ENCODE measurements around the gene MTMR1.

MTMR1 gene

DNA sequence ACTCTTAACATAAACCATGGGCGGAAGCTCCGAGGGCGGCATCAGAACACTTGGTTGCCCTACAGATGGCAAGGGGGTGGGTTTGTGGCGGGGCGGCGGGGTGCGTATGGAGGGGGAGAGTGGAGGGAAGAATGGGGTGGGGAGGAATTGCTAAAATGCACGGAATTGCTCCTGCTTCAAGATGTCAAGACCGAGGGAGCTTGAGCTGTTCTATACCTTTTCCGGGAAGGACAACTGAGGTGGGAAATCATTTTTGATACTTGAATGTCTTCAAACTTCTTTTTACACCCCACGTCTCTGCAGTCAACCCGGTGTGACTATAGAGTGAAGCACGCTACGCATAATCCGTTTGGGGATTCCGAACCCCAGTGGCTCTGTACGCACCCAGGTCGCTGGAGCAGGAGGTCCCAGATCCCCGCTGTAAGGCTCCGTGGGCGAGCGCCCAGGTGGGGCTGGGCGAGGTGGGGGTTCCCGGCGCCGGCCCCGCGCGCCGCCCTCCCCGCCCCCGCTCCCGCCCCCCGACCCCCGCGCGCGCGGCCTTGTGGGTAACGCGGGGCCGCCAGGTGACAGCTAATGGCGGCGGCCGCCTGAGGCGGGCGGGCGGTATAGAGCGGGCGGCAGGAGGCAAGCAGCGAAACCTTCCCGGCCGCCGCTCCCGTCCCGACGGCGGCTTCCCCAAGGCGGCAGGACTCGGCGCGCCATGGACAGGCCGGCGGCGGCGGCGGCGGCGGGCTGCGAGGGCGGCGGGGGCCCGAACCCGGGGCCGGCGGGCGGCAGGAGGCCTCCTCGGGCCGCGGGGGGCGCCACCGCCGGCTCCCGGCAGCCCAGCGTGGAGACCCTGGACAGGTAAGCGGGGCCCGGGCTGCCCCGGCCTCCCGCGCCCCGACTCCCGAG is at the start of gene MTMR1:
TSS of gene MTMR1 (plus strand) at position 566 of the 894 bp plus-strand sequence. CDS start at position 701, 135 bp downstream.
- peak in 1 of 2 donors; percentile 11 for DNase-seq

DNA sequence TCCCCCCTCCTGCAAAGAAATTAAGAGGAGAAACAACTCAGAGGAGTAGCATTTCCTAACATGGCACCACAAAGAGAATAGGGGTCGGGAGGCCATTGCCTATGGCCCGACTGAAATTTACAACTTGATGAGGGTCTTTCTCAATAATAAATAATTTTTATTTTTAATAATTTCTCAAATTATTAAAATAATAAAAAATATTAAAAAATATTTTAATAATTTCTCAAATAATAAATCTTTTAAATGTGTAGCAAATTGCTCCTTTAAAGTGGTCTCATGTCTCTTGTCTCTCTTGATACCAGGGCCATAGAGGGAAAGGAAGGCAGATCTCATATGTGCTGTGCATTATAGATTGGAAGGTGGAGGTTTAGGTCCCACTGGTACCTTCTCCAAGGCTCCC is 49.2 kb upstream of the MTMR1 start:
- DNase-seq: no peak

DNA sequence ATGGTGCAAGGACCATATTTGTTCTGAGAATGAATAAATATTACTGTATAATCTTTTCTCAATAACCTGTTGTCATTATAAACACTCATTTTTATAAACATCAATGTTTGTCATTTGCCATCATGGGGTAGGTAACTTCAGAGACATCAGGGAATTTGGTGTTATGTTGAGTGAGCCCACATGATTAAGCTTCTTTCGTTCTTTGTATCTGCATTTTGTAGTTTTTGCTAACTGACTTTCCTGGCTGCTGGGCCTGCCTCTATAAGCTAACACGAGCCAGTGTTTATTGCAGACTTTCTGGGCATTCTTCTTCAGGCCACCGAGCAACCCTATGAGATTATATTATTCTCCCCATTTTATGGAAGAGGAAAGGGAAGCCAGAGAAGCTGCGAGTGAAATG is 48.8 kb upstream of the MTMR1 start:
- no peak for DNase-seq

DNA sequence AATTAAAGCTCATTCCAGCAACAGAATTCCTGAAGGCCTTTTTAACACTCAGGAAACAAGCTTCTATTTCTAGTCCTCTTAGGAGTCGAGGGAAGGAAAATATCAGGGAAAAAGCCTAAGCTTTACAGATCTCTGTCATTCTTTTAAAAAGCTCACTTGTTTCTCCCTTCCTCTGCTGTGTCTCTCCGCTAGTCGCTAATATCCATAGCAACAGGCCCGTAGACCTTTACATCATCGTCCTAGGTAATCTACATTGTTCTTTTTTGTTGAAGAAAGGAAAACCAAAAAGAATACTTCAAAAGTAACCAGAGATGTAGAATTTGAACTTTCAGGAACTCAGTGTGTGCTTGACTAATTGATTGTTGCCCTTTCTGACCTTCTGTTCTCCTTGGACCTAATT is 45.9 kb upstream of the MTMR1 start:
- no peak for DNase-seq

DNA sequence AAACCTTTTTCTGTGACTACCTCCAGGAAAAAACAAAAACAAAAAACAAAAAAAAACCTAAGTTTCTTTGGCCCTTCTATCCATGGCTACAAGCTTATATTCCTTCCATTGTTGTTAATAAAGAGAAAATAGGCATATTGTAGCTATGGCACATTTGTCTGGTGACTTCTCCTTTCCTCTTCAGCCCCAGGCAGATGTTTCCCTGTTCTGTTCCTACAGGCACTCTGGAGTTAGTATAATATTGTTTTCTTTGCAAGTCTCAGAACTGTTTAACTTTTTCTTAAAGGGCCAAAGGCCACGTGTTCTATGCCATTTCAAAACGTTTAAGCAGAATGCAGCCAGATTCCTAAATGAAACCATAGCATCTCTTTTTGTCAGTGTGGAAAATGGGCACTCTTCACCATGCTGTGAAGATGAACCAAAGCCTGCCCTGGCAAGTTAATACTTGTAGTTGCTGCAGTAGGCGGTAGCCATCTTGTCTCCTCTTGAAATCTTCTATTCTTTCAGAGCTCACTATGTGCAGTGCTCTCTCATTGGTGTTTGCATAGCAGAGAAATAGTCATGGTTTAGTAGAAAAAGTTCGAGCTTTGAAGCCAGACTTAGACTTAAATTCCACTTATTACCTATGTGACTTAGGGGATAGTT is 44.8 kb upstream of the MTMR1 start:
- no peak for DNase-seq

DNA sequence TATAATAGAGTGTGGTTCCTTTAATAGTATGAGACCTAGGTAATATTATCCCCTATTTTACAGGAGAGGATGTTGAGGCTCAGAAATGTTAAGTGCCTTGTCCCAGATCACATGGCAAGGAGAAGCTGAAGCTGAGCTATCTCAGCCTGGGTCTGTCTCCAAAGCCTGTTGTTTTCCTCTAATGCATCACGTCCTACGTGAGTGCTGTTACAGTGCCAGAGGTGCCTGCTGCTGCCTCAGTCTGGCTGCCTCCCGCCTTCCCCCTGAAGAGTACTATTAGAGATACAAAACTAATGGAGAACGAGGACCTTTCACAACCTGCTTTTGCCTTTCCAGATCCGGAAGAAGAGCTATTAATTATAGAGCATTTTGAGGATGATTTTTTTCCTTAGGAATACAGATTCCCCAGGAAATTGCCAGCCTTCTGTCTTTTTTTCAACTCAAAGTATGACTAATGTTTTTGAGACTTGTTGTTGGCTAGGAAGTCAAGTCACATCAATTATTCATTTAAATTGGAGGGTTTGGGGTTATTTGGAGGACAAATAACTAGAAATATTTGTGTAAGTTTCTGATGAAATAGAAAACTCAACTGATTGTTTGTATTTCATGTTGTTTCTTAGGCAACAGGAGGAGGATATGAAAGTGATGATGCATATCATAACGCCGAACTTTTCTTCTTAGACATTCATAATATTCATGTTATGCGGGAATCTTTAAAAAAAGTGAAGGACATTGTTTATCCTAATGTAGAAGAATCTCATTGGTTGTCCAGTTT is 43.9 kb upstream of the MTMR1 start:
- DNase-seq: no peak

DNA sequence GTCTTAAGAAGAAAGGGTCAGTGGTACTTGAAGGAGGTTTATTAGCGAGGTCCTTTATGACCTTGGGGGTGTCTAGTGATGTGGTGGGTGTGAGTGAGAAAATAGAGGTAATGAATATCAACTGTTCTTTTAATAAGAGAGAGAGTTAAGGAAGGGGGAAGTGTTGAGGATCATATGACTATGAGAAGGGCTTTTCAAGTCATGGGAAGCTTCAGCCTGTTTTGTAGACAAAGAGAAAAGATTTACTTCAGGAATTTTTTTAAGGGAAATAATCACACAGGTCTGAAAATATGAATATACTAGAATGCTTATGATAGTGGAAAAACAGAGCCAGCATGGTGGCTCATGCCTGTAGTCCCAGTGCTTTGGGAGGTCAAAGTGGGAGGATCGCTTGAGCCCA is 41.3 kb upstream of the MTMR1 start:
- no peak for DNase-seq

DNA sequence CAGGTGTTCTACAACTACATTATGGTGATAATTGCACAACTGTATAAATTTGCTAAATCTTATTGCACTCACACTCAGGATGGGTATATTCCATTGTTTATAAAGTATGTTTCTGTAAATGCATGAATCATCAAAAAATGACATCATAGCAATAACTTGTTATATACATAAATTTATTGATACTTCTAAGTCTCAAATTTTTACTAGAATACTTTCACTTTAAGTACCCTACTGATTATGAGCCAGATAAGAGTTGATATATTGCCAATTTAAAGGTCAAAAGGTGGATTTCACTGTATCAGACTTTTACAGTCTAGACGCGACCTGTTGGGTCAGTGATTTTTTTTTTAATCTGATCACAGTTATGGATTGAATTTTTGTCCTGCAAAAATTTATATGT is 37.4 kb upstream of the MTMR1 start:
- DNase-seq: no peak

DNA sequence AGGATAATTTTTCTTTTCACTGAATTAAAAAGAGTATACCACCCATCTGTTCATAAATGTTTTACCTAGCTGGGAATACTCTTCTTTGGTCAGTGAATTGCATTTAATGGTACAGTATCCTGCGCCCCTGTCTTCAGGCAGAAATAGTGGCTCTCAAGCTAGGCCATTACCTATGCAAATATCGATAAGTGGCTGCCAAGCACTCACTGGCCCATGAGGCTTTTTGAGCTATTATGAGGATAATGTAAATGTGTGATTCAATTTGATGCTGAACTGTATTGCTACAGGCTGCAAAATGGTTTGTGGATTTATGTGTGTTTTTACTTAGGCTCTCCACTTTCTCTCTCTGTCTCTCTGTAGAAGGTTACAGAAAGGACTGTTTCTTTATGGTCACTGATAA is 30.1 kb upstream of the MTMR1 start:
- no peak for DNase-seq

DNA sequence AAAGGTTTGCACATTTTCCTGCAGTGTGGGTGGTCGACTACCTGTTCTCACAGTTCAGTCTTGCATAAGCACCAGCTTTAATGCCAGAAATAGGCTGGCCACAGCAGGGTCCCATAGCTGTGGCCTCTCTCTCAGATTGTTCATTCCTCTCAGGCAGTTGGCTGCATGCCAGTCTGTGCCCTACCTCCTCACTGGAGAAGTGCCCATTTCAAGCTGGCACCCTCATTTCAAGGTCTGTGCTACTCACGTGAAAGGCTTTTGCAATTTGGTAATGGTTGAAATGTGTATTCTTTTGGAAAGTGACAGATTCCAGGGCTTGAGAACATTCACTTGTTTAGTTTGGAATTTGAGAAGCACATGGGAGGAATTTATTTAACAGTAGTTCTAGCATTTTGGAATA is 28.9 kb upstream of the MTMR1 start:
- no peak for DNase-seq

DNA sequence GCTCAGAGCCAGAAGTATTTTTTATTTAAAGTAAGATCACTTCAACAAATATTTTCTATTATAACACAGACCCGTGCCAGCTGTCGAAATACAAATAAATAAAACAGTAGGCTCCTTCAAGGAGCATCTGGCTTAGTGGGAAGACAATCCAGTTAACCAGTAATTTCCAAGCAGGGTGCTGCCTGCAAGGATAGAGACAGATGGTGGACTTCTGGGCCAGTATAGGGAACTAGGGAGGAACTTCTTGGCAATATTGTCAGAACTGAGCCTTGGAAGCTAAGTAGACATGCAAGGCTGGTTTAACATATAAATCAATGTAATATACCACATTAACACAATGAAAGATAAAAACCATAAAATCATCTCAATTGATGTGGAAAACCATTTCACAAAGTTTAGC is 17.0 kb upstream of the MTMR1 start:
- no peak for DNase-seq

DNA sequence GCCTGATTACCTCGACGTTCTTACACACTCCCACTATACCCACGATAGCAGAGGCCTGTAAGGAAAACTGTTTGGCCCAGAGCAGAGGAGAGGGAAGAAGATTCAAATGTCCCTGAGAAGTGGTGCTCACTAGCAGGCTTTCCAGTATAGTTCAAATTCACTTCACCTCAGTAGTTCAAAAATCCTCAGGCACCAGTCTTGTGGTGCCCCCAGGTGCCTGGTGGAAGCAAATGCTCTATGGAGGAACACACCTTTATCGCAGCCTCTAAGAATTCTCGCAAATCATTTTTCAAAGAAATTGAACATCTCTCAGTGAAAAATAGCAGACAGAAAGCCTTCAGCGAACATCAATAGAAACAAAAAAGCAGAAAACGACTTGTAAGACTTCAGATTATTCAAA is 12.2 kb upstream of the MTMR1 start:
- DNase-seq: no peak

DNA sequence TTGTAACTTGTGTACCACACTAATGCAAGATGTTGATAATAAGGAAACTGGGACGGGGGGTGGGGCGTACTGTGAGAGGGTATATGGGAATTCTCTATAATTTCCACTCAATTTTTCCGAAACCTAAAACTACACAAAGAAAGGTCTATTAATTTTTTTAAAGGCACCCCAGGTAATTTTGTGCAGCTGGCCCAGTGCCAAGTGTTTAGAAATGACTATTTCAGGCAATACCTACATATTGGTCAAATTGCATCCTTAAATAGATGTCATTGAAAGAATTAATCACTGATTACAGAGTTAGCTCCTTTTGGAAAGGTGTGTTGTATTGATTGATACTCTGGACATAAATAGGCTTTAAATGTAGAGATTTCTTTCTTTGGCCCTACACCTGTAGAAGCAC is 10.1 kb upstream of the MTMR1 start:
- no peak for DNase-seq

DNA sequence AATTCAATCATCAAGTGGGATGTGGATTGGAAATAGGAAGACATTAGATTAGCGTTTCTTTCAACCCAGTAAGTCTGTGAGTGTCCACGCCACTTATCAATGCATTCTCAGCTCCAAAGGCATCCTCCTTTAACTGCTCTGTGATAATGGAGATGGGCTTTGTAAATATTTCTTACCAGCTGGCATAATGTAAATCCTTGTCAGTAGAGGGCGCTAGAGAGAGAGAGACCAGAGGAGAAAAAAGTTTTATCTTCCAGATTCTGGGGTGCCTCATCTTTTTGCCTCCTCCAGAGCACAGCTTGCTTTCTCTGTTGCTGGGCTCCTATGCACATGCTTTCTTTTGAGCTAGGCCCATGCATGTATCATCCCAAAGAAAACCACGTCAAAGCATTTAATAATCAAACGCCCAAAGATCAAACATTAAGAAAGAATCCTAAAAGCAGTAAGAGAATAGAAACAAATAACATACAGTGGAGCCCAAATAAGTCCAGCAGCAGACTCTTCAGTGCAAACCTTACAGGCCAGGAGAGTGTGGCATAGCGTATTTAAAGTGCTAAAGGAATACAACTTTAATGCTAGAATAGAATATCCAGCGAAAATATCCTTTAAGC is 9.6 kb upstream of the MTMR1 start:
- peak in 1 of 2 donors; percentile 5 for DNase-seq

DNA sequence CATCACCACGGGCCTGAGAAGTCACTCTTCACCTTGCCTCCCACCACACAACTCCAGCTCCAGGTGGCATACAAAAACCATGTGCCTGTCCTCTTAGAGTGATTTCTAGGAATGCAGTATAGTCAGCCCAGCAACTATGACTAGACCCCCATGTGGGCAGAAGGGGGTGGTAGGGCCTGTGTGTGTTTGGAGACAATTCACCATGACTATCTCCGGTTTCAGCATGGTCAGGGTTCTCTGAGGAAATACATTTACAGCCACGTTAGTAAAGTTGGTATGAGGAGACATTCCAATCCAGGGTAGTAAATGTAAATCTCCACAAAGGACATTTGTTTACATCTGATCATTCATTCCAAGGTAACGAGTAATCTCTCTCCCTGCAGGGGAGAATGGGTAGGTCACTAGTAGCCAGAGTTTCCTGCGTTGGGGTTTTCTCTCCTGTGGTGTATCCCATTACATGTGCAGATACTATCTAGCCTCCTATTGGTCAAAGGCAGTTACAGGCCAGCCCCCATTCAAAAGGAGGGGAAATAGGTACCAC is 4.2 kb upstream of the MTMR1 start:
- no peak for DNase-seq

DNA sequence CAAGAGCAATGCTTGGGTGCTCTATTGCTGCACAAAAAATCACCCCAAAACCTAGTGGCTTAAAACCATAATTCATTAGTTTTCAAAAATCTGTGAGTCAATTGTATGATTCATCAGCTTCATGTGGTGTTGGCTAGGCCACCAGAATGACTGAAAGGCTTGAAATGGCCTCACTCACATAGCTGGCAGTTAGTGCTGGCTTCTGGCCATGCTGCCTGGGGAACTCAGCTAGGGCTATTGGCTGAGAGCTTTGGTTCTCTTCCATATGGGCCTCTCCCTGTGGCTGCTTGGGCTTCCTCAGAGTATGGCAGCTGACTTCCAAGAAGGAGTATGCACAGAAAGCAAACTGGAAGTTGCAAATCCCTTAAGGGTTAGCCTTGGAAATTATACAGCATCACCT is 3.1 kb upstream of the MTMR1 start:
- no peak for DNase-seq

DNA sequence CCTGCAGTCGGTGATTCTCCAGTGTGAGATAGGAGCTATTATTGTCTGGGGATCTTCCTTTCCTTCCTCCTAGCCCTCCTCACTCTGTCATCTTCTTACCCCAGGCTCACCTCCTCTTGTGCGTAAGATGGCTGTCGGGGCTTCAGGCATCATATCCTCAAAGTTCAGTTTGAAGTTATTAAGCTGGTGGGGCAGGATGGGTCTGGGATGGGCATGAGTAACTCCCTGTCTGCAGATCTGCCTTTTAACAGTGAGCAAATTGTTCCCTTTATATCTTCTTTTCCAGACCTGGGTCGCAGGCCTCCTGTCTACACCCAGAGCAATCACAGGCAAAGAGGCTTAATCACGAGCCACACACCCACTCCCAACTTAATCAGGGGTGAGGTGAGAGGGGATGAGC is 900 bp upstream of the MTMR1 start:
- DNase-seq: no peak

DNA sequence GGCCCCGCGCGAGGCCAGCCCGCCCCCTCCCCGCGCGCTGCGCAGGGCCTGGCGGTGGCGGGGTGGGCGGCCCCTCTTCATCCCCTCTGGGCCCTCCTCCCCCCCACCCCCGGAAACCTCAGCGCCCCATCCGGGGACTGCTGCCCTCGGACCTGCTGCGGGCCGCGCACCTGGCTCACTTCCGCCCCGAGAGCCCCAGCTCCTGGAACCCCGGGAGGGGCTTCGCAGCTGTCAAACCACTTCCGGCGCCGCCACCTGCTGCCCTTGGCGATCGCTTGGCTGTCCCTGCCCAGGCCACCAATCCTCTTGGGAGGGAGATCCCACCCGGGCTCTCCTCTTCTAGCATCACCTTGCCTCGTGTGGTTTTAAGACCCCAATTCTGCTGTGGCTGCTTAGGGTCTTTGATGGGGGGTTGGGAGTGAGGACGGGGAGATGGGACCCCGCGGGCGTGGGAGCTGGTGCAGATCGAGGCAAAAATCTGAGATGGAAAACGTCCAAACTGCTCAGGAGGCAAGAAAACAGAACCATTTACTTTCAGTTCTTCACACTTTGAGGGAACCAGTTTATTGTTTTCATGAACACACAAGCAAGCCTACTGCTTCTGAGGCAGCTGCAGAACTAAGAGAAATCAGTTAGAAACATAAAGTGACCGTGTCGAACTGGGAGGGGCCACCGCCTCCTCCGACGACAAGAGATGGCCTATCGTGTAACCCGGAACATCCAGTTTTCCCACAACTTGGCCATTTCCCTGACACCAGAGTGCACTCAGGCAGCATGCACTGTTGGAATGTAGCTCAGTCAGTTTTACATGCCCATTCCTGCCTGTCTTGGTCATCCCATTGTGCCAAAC is 754 bp downstream of the MTMR1 start:
- peak; percentile 41 to 53 for DNase-seq

DNA sequence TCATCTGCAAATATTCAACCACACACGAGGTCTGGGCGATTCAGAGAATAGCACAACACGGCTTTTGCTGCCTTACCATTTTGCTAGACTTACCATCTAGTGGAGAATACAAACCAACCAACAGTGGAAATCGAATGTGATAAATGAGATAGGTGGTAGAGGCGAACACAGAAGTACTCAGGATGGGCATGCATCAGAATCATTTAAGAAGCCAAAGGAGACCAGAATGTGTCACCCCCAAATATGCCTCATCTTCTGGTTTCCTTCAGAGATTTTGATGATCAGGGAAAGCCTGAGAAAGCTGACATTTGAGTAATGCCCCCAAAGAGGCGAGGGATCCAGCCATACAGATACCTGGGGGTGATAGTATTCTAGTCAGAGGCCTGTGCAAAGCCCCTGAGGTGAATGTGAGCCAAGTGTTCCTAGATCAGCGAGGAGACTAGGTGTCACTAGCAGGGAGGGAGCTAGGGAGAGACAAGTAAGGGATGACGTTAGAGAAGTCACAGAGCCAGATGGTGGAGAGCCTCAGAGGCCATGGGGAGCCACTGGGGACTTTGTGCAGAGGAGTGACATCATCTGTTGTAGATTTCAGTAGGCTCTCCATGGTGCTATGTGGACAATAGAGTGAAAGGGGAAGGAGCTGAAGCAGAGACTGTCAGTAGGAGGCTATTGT is 1.7 kb downstream of the MTMR1 start:
- peak; percentile 15 to 21 for DNase-seq

DNA sequence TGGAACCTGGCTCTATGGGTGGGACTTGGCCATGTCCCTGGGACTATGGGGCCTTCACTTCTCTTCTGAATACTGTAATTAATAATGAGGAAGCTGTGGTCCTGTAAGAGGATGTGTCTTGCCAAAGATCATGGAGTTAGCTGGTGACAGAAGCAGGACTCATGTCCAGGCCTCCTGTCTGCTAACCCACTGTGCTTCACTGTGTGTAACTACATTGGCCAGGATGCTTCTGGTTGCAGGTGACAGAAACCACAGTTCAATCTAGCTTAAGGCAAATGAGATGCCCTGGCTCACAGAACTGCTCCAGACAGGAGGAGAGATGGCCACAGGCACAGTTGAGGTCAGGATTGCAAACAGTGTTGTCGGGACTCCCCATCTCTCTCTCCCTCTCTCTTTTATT is 3.1 kb downstream of the MTMR1 start:
- DNase-seq: no peak

DNA sequence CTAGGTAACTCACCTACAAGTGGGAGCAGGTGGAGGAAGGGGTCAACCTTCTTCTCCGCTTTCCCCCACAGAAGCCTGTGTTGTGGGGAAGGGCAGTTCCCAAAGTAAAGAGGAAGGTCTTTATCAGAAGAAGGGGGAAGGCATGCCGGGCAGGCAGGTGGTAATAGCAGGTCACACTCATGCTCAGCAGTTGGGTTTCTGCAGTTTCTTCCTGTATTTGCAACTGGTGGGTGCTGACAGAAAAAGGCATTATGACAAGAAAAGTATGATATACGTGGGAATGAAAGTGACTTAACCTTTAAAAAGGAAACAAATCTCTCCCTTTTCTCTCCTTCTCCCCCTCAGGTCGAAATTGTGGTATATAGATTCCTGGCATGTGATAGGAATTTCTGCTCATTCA is 3.7 kb downstream of the MTMR1 start:
- DNase-seq: no peak
